Left lung (tissue), 10 donors: ENCODE data around the gene IL18BP. TPM values are rescaled to one million over a fixed set of nuclear protein-coding genes. Genes with fewer than 3 reads are reported as not detected.

ENCODE experiments used
- ATAC-seq: fragments of 200-7000 bp; cut with Tn5 transposase; one replicate; pipeline ENCODE4 v1.9.1; 2020; ENCODE audit warnings: moderate library complexity
- DNase-seq, 4 donors: peaks; one replicate each; pipeline ENCODE4 v3.0.0-alpha.2; 2013 to 2020
- H3K27ac ChIP-seq, 2 donors: fragments of 200-600 bp; sonication (generic) in 1 of 2; one replicate each; pipeline versions ENCODE4 v1.5.0 to v1.8.0; 2020 to 2021
- H3K27me3 ChIP-seq, 2 donors: fragments of 200-600 bp; sonication (generic) in 1 of 2; one replicate each; pipeline versions ENCODE4 v1.5.0 to v1.8.0; 2020 to 2021
- H3K36me3 ChIP-seq, 2 donors: fragments of 200-600 bp; sonication (generic) in 1 of 2; one replicate each; pipeline versions ENCODE4 v1.5.0 to v1.8.0; 2020 to 2021
- H3K4me1 ChIP-seq, 2 donors: fragments of 200-600 bp; one replicate each; pipeline ENCODE4 v1.8.0; 2021
- H3K4me3 ChIP-seq, 2 donors: fragments of 200-600 bp; sonication (generic) in 1 of 2; one replicate each; pipeline versions ENCODE4 v1.5.0 to v1.8.0; 2020 to 2021; ENCODE audit warnings: mild to moderate bottlenecking in 1 of 2
- H3K9me3 ChIP-seq, 2 donors: fragments of 200-600 bp; sonication (generic) in 1 of 2; one replicate each; pipeline versions ENCODE4 v1.5.0 to v1.8.0; 2020 to 2021
- intact Hi-C, 2 donors: fragments of 100-400 bp; cut with DNase I; formaldehyde crosslinking; loops; one replicate each; pipeline versions ENCODE4 v1.11.2 to v1.14.2; 2022
- polyA plus RNA-seq, 6 donors: library from polyadenylated mRNA; unstranded; fragments of 120-200 nt; gene quantifications; one replicate each; pipeline ENCODE4 v1.2.1, GENCODE V29; 2013; ENCODE audit not compliant: insufficient read length in 6 of 6
- total RNA-seq, 2 donors: library from RNA; stranded (reverse); fragmentation: NEBNext Ultra II Directional; extraction: Animal tissue kit (Norgen Biotek cat#: 25700); gene quantifications; one replicate each; pipeline ENCODE4 v1.2.1, GENCODE V29; 2021
- TF ChIP-seq, protein P1 (sequence below), 2 donors: fragments of 200-600 bp; sonication (generic) in 1 of 2; IDR thresholded peaks; one replicate each; pipeline versions ENCODE4 v1.5.0 to v1.8.0; 2021; ENCODE audit warnings: antibody characterized with exemption in 2 of 2
- donor health status: DM: no; HTN: yes; CAD: no.
- donor health status: DM: no; HTN: no; CAD: no.

Gene IL18BP
- total and polyA plus RNA-seq, 8 donors: 8.9 to 20.1 (median 11.6) TPM

DNA sequence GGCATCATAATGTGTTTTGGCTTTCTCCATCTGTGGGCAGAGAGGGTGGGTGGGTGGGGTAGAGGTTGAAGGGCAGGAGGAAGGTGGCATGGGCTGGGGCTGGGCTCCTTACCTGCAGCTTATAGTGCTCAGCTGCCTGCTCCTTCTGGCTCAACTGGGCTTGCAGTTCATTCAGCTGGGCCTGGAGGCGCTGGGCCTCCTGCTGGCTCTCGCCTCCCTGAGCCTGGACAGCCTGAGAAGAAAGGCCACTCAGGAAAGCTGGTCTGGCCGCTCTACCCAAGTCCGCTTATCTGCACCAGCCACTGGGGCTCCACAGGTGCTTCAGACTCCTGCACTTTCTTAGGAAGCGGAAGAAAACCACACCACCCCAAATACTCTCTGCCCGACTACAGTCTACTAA lies 10.4 kb downstream of the IL18BP start:
- Histone ChIP-seq H3K36me3 (peaks cover 3 to 100% of the 10 kb centered on the region in 2 donors), H3K9me3 (no peaks in the 10 kb centered on the region), H3K4me1 (peaks cover 7 to 13% of the 10 kb centered on the region in 2 donors), H3K27me3 (no peaks in the 10 kb centered on the region), H3K27ac (no peak overlapping the region), H3K4me3 (no peak overlapping the region)
- intact Hi-C loops: no loop called here
- TF ChIP-seq, protein P1, sequence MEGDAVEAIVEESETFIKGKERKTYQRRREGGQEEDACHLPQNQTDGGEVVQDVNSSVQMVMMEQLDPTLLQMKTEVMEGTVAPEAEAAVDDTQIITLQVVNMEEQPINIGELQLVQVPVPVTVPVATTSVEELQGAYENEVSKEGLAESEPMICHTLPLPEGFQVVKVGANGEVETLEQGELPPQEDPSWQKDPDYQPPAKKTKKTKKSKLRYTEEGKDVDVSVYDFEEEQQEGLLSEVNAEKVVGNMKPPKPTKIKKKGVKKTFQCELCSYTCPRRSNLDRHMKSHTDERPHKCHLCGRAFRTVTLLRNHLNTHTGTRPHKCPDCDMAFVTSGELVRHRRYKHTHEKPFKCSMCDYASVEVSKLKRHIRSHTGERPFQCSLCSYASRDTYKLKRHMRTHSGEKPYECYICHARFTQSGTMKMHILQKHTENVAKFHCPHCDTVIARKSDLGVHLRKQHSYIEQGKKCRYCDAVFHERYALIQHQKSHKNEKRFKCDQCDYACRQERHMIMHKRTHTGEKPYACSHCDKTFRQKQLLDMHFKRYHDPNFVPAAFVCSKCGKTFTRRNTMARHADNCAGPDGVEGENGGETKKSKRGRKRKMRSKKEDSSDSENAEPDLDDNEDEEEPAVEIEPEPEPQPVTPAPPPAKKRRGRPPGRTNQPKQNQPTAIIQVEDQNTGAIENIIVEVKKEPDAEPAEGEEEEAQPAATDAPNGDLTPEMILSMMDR (IDR thresholded peaks at IDR 0.05): no peak
- DNase-seq: no peak
- ATAC-seq: no peak

DNA sequence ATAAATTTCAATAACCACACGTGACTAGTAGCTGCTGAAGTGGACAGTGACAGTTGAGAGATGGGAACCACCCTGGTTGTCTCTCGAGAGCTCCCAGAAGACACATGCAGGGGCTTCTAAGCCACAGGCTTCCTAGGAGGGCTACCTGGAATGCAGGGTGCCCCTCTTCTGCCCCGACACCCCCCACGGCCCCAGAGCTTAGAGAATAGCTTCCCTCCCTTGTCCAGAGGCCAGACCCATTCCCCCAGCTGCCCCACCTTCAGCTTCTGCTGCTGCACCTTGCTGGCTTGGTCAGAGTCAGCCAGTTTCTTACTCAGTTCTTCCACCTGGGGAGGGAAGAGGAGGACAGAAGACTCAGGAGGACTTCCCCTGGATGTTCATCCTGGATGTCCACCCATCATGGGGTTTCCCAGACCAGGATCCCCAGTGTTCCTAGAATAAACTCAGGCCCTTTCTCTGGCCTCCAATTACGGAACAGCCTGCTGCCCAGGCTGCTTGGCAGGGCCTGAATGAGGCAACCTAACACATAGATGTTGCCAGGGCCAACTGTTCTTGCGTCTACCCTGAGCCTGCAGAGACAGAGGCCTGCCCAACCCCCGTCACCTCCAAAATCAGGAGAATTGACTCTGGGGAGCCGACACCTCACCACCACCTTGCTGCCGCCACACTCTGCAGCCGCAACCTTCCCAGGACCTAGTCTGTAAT lies 12.0 kb downstream of the IL18BP start:
- no peak overlapping the region for H3K4me3 ChIP-seq

DNA sequence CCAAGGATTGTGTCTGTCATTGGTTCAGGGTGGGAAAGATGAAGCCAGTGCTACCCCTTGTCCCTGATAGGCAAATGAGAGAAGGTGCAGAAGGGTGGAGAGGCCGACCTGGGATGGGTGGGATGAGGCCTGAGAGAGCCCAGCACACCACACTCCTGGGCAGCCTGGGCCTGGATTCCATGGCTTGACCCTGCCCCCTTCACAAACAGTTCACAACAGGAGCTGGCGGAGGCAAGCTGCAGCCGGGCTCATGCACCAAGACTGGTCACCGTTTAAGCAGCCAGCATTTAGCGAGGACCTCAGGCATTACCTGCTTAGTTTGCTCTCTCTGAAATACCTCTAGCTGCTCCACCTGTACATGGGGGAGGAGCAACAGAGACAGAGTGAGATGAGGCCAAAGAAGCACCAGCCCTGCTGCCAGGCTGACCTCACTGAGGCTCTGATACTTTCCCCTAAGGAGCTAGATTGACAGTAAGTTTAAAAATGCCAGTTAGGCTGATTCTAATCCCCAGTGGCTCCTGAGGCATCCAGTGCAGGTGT lies 13.5 kb downstream of the IL18BP start:
- Histone ChIP-seq H3K9me3 (no peaks in the 10 kb centered on the region), H3K4me3 (no peak overlapping the region), H3K4me1 (peaks cover 7 to 17% of the 10 kb centered on the region in 2 donors), H3K27ac (no peak overlapping the region), H3K27me3 (no peaks in the 10 kb centered on the region), H3K36me3 (peaks cover 0 to 100% of the 10 kb centered on the region in 2 donors)
- ATAC-seq (no peak), DNase-seq (no peak)
- TF ChIP-seq, protein P1 (IDR thresholded peaks at IDR 0.05): no peak
- intact Hi-C loops: no loop called here

More for the DNA sequence above, 12.0 kb downstream of the IL18BP start:
- Histone ChIP-seq H3K4me1 (peaks cover 7 to 17% of the 10 kb centered on the region in 2 donors), H3K36me3 (peaks cover 0 to 100% of the 10 kb centered on the region in 2 donors), H3K27ac (no peak overlapping the region), H3K9me3 (no peaks in the 10 kb centered on the region), H3K27me3 (no peaks in the 10 kb centered on the region)
- DNase-seq (no peak), ATAC-seq (no peak)
- TF ChIP-seq, protein P1 (IDR thresholded peaks at IDR 0.05): no peak
- intact Hi-C loops: no loop called here

DNA sequence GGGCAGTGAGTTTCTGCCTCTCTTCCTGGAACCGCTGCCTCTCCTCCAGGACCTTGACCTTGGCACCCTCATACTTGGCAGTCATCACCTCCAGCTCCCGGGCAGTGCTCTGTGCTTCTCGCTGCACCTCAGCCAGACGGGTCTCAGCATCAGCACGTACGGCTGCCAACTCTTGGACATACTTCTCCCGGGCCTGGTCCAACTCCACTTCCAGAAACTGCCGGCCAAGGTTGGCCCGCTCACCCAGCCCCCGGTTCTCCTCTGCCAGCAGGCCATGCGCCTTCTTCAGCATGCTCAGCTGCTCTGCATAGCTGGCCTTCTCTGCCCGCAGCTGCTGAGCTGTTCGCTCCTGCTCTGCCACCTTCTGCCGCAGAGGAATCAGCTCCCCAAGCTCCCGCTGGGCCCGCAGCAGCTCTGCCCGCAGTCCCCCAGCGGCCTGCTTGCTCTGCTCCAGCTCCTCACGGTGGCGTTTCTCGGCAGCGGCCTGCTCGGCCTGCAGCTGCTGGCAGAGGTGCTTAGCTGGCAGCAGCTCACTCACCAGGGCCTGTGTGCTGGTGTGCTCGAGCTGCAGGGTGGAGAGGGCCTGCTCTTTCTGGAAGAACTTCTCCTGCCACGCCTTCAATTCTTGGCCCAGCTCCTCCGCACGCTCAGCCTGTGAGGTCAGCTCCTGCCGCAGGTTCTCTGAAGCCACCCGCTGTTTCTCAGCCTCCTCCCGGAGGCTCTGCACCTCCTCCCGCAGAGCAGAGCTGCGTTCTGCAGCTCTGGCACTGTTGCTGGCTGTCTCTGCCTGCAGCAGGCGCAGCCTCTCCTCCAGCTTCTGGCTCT lies 14.4 kb downstream of the IL18BP start:
- Histone ChIP-seq H3K4me3 (no peak overlapping the region), H3K36me3 (peaks cover 4 to 100% of the 10 kb centered on the region in 2 donors), H3K9me3 (no peaks in the 10 kb centered on the region), H3K27me3 (no peaks in the 10 kb centered on the region), H3K4me1 (peaks cover 7 to 17% of the 10 kb centered on the region in 2 donors), H3K27ac (peak overlapping the region; percentile 13 to 53)
- DNase-seq: peak in 2 of 4 donors; percentile 82 to 85
- peak; percentile 83 for ATAC-seq
- intact Hi-C loops: no loop called here
- TF ChIP-seq, protein P1 (IDR thresholded peaks at IDR 0.05): no peak
